IMR-90 (cell line): Measurements from ENCODE around the gene NT5DC1. TPM values are rescaled to one million over a fixed set of nuclear protein-coding genes. Genes with fewer than 3 reads are reported as not detected.

Experiments
- ATAC-seq: fragments of 200-7000 bp; cut with Tn5 transposase; 2 replicates; pipeline ENCODE4 v1.9.1; 2020; ENCODE audit warnings: low read depth, mild to moderate bottlenecking, moderate library complexity
- BruUV-seq: library from RNA; stranded (reverse); fragments of 400-500 nt; replicated peaks from 2 replicates; lab custom pipeline; 2021; lab: Mats Ljungman, UMichigan
- CTCF ChIA-PET: fragments of 300-600 bp; formaldehyde crosslinking; extraction: SDS; loops from one replicate; lab custom pipeline; 2021; ENCODE audit warnings: antibody characterized with exemption; lab: Yijun Ruan, JAX
- POLR2A ChIA-PET: fragments of 300-600 bp; sonication (Branson Sonifier 250); formaldehyde crosslinking; loops from one replicate; lab custom pipeline; 2022; ENCODE audit warnings: antibody characterized with exemption; ENCODE audit not compliant: unreplicated experiment; lab: Charles Lee
- DNase-seq: peaks from one replicate; pipeline ENCODE4 v3.0.0; 2013
- H2AFZ ChIP-seq: replicated peaks from 2 replicates; pipeline ENCODE3; 2013; ENCODE audit warnings: low read length, mild to moderate bottlenecking; ENCODE audit not compliant: poor library complexity
- H2AK5ac ChIP-seq: 2 replicates; pipeline ENCODE4 v1.6.1; 2013; ENCODE audit warnings: low read depth, low read length, inconsistent platforms
- H2AK9ac ChIP-seq: replicated peaks from 2 replicates; pipeline ENCODE3; 2013; ENCODE audit warnings: mild to moderate bottlenecking, low read depth, low read length, moderate library complexity; ENCODE audit not compliant: poor library complexity
- H2BK120ac ChIP-seq: 2 replicates; pipeline ENCODE4 v1.6.1; 2013; ENCODE audit warnings: low read depth, low read length, inconsistent platforms
- H2BK15ac ChIP-seq: 3 replicates; pipeline ENCODE4 v1.6.1; 2013; ENCODE audit warnings: low read depth, low read length, inconsistent platforms
- H2BK20ac ChIP-seq: 2 replicates; pipeline ENCODE4 v1.6.1; 2013; ENCODE audit warnings: low read depth, mild to moderate bottlenecking, inconsistent platforms, low read length, moderate library complexity
- H2BK5ac ChIP-seq: 2 replicates; pipeline ENCODE4 v1.6.1; 2013; ENCODE audit warnings: mild to moderate bottlenecking, low read depth, low read length, inconsistent platforms; ENCODE audit not compliant: poor library complexity, severe bottlenecking
- H3K14ac ChIP-seq: replicated peaks from 2 replicates; pipeline ENCODE4 v1.6.1; 2013; ENCODE audit warnings: low read depth, low read length, inconsistent platforms
- H3K18ac ChIP-seq: 2 replicates; pipeline ENCODE4 v1.6.1; 2013; ENCODE audit warnings: low read depth, low read length, control low read depth
- H3K23ac ChIP-seq: 2 replicates; pipeline ENCODE4 v1.6.1; 2013; ENCODE audit warnings: low read depth, low read length, inconsistent platforms
- H3K27ac ChIP-seq: 2 replicates; pipeline ENCODE4 v1.5.1; 2013; ENCODE audit warnings: mild to moderate bottlenecking, control low read depth, low read length; ENCODE audit not compliant: insufficient read depth
- H3K27me3 ChIP-seq: 2 replicates; pipeline ENCODE4 v1.6.1; 2013; ENCODE audit warnings: low read length; ENCODE audit not compliant: control insufficient read depth, insufficient read depth
- H3K36me3 ChIP-seq: 2 replicates; pipeline ENCODE4 v1.6.1; 2013; ENCODE audit warnings: low read length, mixed read lengths; ENCODE audit not compliant: control insufficient read depth, insufficient read depth
- H3K4ac ChIP-seq: 2 replicates; pipeline ENCODE4 v1.6.1; 2013; ENCODE audit warnings: low read depth, low read length, inconsistent platforms
- H3K4me1 ChIP-seq: 2 replicates; pipeline ENCODE4 v1.6.1; 2013; ENCODE audit warnings: low read length, mixed read lengths; ENCODE audit not compliant: control insufficient read depth, insufficient read depth
- H3K4me2 ChIP-seq: 2 replicates; pipeline ENCODE4 v1.6.1; 2013; ENCODE audit warnings: low read depth, mild to moderate bottlenecking, control low read depth, low read length, moderate library complexity
- H3K4me3 ChIP-seq: 2 replicates; pipeline ENCODE4 v1.5.1; 2013; ENCODE audit warnings: low read depth, mild to moderate bottlenecking, control low read depth, low read length, moderate library complexity; ENCODE audit not compliant: insufficient read depth
- H3K56ac ChIP-seq: 2 replicates; pipeline ENCODE4 v1.6.1; 2013; ENCODE audit warnings: low read length, inconsistent platforms; ENCODE audit not compliant: insufficient read depth; ENCODE audit errors: extremely low read depth
- H3K79me1 ChIP-seq, 2 experiments: 2 replicates each; pipeline ENCODE4 v1.6.1; 2013; ENCODE audit warnings: low read length in 2 of 2, inconsistent platforms in 1 of 2, low read depth in 1 of 2
- H3K9ac ChIP-seq: 2 replicates; pipeline ENCODE4 v1.6.1; 2013; ENCODE audit warnings: low read depth, low read length, control low read depth
- H3K9me1 ChIP-seq: 2 replicates; pipeline ENCODE4 v1.6.1; 2013; ENCODE audit warnings: low read length, inconsistent platforms; ENCODE audit not compliant: insufficient read depth
- H3K9me3 ChIP-seq: 2 replicates; pipeline ENCODE4 v1.6.1; 2013; ENCODE audit warnings: low read length; ENCODE audit not compliant: control insufficient read depth, insufficient read depth
- H4K20me1 ChIP-seq: 2 replicates; pipeline ENCODE4 v1.6.1; 2013; ENCODE audit warnings: low read length, inconsistent platforms; ENCODE audit not compliant: insufficient read depth
- H4K5ac ChIP-seq: 2 replicates; pipeline ENCODE4 v1.6.1; 2013; ENCODE audit warnings: mild to moderate bottlenecking, low read depth, low read length, control low read depth
- H4K8ac ChIP-seq, 2 experiments: 2 replicates each; pipeline ENCODE4 v1.6.1; 2013; ENCODE audit warnings: low read depth in 2 of 2, low read length in 2 of 2, control low read depth in 1 of 2, inconsistent platforms in 1 of 2
- H4K91ac ChIP-seq: 2 replicates; pipeline ENCODE4 v1.6.1; 2013; ENCODE audit warnings: low read depth, low read length, inconsistent platforms; ENCODE audit not compliant: insufficient read depth
- CEBPB ChIP-seq: IDR thresholded peaks from 2 replicates; pipeline ENCODE4 v1.6.1; 2012; ENCODE audit warnings: low read depth, low read length, improper control_type of control experiment
- FOS ChIP-seq: fragments of 150-350 bp; IDR thresholded peaks from 2 replicates; pipeline ENCODE4 v1.6.1; 2016; ENCODE audit warnings: low read depth, low read length
- MAFK ChIP-seq: IDR thresholded peaks from 2 replicates; pipeline ENCODE4 v1.6.1; 2012; ENCODE audit warnings: low read depth, low read length, improper control_type of control experiment
- WGBS, 2 experiments: methylation state at CpG; one replicate each; pipeline versions ENCODE4 v1.1.5 to v1.1.7; 2013; ENCODE audit warnings: missing lambda C conversion rate in 2 of 2; ENCODE audit not compliant: insufficient read length in 1 of 2; ENCODE audit errors: extremely low coverage in 2 of 2; 5-methylcytosine and 5-hydroxymethylcytosine counted together
- dilution Hi-C: fragments of 300-500 bp; cut with HindIII; formaldehyde crosslinking; loops from one replicate; pipeline ENCODE4 v1.14.3; 2018; ENCODE audit warnings: low sequenced_read_pairs; ENCODE audit not compliant: unreplicated experiment
- in situ Hi-C: fragments of 300-500 bp; cut with MboI; formaldehyde crosslinking; loops from 3 replicates; pipeline ENCODE4 v1.14.3; 2019; ENCODE audit warnings: low sequenced_read_pairs, inconsistent platforms, mixed read lengths
- intact Hi-C: fragments of 100-400 bp; cut with micrococcal nuclease; formaldehyde crosslinking; loops from 2 replicates; pipeline ENCODE4 v1.10.0; 2022
- polyA plus RNA-seq, 3 experiments: library from polyadenylated mRNA; depleted of rRNA; stranded (reverse); fragments of >200 nt; gene quantifications; 2 replicates each; pipeline ENCODE4 v1.2.3, GENCODE V29; 2012; ENCODE audit warnings: low replicate concordance in 1 of 3
- total RNA-seq: library from RNA; depleted of rRNA; stranded (reverse); fragments of >200 nt; gene quantifications from 2 replicates; pipeline ENCODE4 v1.2.3, GENCODE V29; 2012
- TF ChIP-seq, protein P1 (sequence below): conservative IDR thresholded peaks from 2 replicates; pipeline ENCODE4 v1.5.1; 2012; ENCODE audit warnings: mild to moderate bottlenecking, low read depth, low read length, improper control_type of control experiment

Gene NT5DC1
- total and polyA plus RNA-seq, 2 of the 4 experiments (the other 2 are of a cell fraction): 11.7 to 16.8 TPM

DNA sequence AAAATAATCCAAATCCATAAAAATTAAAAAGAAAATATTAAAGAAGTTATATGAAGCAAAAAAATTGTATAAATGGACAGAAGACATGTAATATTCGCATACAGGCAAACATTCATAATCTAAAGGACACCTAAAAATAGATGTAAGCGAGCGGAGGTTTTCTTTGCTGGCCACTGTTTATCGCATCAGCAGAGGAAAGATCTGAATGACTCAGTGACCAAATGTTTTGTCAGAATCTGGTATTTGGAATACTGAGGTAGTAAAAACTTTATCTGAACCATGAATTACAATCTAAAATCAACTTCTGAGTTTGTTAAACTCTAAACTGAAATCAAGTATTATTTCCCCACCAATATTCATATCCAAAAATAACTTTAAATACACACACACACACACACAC lies 145.4 kb downstream of the NT5DC1 start:
- Histone ChIP-seq H2BK15ac (no peak overlapping the region), H3K18ac (no peak overlapping the region), H3K36me3 (0 out of 2 replicates have a peak, but pooled peaks cover 3% of the 10 kb centered on the region), H4K91ac (no peak overlapping the region), H3K9ac (no peak overlapping the region), H4K5ac (no peak overlapping the region), H2AK5ac (no peak overlapping the region), H2BK20ac (no peak overlapping the region), H3K4me2 (no peak overlapping the region), H3K23ac (no peak overlapping the region), H3K27me3 (no peaks in the 10 kb centered on the region), H2AFZ (no peak overlapping the region), H3K79me1 (peaks cover 3 to 25% of the 10 kb centered on the region in 2 experiments), H4K8ac (no peak overlapping the region), H4K20me1 (no peaks in the 10 kb centered on the region), H3K4me1 (peaks cover 9% of the 10 kb centered on the region), H2AK9ac (no peak overlapping the region), H2BK120ac (no peak overlapping the region), H3K4me3 (no peak overlapping the region), H3K9me1 (peaks cover 8% of the 10 kb centered on the region; the same call in 1 of the 2 replicates), H2BK5ac (peak overlapping the region; percentile 87), H3K4ac (no peak overlapping the region), H3K14ac (no peak overlapping the region), H3K9me3 (no peaks in the 10 kb centered on the region), H3K56ac (no peak overlapping the region), H3K27ac (no peak overlapping the region)
- ChIA-PET POLR2A (no interaction called here), CTCF (interaction anchor here (1.2 to 1.5 kb wide), 3 partner anchors 12 to 29 kb away, joined by 3 to 4 read pairs (median 3); no protein-coding TSS in a partner anchor)
- DNase-seq (peak; percentile 87), ATAC-seq (peak; percentile 84)
- no TSS peak for BruUV-seq
- intact Hi-C loops: no loop called here
- dilution Hi-C loops: no loop called here
- TF ChIP-seq, protein P1, sequence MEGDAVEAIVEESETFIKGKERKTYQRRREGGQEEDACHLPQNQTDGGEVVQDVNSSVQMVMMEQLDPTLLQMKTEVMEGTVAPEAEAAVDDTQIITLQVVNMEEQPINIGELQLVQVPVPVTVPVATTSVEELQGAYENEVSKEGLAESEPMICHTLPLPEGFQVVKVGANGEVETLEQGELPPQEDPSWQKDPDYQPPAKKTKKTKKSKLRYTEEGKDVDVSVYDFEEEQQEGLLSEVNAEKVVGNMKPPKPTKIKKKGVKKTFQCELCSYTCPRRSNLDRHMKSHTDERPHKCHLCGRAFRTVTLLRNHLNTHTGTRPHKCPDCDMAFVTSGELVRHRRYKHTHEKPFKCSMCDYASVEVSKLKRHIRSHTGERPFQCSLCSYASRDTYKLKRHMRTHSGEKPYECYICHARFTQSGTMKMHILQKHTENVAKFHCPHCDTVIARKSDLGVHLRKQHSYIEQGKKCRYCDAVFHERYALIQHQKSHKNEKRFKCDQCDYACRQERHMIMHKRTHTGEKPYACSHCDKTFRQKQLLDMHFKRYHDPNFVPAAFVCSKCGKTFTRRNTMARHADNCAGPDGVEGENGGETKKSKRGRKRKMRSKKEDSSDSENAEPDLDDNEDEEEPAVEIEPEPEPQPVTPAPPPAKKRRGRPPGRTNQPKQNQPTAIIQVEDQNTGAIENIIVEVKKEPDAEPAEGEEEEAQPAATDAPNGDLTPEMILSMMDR: no peak
- TF ChIP-seq CEBPB (0 out of 2 replicates have a peak, but pooled peaks have one; percentile 8), FOS (peak; percentile 65), MAFK (0 out of 2 replicates have a peak, but pooled peaks have one; percentile 4)
- in situ Hi-C loops: no loop called here
- WGBS, 2 experiments: no CpG with 5 or more reads among the region's 4 CpGs
